ENCODE data around the gene YTHDF1. TPM values are rescaled to one million over a fixed set of nuclear protein-coding genes. Genes with fewer than 3 reads are reported as not detected.

Gene YTHDF1
- total RNA-seq, 4 donors from 2014 or later, result 19.9 to 29.2 (median 22.9) TPM

DNA sequence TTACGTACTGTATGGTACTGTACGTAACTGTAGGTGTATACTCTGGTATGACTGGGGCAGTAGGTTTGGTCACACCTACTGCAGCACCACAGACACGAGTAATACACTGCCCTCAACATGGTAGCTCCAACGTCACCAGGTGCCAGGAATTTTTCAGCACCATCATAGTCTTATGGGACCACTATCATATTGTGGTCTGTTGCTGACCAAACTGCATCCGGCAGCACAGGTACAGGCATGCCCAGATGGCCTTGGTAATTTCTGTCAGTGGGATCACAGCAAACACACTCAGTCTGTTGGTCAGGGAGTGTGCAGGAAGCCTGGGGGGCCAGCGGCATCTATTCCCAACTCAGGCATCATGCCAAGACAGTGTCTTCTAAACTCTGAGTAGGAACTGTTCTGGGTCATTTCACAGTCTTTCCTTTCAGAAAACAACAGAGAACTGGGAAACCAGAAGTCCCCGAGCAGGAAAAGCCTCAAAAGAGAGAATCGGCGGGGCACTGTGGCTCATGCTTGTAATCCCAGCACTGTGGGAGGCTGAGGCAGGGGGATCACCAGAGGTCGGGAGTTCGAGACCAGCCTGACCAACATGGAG, 5.8 kb downstream of the YTHDF1 start:
- TF ChIP-seq, protein P1, sequence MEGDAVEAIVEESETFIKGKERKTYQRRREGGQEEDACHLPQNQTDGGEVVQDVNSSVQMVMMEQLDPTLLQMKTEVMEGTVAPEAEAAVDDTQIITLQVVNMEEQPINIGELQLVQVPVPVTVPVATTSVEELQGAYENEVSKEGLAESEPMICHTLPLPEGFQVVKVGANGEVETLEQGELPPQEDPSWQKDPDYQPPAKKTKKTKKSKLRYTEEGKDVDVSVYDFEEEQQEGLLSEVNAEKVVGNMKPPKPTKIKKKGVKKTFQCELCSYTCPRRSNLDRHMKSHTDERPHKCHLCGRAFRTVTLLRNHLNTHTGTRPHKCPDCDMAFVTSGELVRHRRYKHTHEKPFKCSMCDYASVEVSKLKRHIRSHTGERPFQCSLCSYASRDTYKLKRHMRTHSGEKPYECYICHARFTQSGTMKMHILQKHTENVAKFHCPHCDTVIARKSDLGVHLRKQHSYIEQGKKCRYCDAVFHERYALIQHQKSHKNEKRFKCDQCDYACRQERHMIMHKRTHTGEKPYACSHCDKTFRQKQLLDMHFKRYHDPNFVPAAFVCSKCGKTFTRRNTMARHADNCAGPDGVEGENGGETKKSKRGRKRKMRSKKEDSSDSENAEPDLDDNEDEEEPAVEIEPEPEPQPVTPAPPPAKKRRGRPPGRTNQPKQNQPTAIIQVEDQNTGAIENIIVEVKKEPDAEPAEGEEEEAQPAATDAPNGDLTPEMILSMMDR (IDR thresholded peaks at IDR 0.05), result no peak
- no peak for TF ChIP-seq POLR2A (IDR thresholded peaks at IDR 0.05)
- intact Hi-C loops (cut with DNase I), result no loop called here
- 80 to 84% methylated on average over 6 to 11 of the region's 11 CpGs for WGBS, 2 donors
- Histone ChIP-seq H3K36me3 (peaks cover 0 to 97% (median 9%) of the 10 kb centered on the region in 3 donors), H3K9me3 (no peaks in the 10 kb centered on the region), H3K27me3 (no peaks in the 10 kb centered on the region), H3K4me1 (peaks cover 18 to 76% (median 31%) of the 10 kb centered on the region in 3 donors), H3K4me3 (no peak overlapping the region), H3K27ac (no peak overlapping the region)
- DNase-seq, result no peak

DNA sequence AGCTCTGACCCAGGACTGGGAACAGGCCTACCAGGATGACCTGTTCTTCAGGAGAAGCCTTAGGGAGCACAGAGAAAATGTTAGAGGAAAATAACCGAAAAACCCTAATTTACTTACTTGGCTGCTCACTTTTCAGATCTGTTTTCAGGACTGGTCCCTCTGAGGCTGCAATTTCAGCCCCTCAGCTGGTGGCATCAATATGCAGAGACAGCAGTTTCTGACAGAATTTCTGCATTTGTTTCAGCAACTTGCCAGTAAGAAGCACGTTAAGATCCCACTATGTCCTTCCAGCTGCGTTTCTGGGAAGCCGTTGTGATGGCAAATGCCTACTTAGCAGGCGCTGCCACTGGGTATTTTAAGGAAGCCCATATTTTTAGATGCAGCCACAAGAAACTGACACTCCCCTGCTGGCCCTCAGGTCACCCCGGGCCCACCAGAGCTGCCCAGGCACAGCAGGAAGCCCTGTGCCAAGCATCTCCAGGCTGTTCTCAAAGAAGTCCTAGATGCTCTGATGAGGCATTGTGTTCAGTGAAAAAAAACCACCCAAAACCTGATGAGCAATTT, 7.5 kb downstream of the YTHDF1 start:
- 69 to 84% methylated on average over 2 to 5 of the region's 6 CpGs for WGBS, 2 donors
- intact Hi-C loops (cut with DNase I), result no loop called here
- no peak overlapping the region for H3K27ac ChIP-seq

DNA sequence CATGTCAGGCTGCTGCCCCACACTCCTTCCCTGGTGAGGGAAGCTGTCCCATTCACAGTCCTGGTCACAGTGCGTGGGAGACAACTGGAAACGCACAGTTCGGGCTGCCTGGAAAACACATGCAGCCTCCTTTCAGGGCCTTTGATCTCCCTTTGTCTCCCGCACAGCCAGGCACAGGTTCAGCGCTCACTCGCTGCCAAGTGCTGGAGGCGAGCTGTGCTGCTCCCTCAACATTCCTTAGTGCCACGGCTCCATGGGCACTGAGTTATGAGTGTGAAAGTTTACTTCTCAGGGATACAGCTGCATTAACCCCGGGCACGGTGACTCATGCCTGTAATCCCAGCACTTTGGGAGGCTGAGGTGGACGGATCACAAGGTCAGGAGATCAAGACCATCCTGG, 9.1 kb downstream of the YTHDF1 start:
- peak overlapping the region in 1 of 4 donors; percentile 29 for H3K27ac ChIP-seq
- no peaks in the 10 kb centered on the region for H3K9me3 ChIP-seq
- intact Hi-C loops (cut with DNase I), result no loop called here
- peaks cover 3 to 44% (median 4%) of the 10 kb centered on the region in 3 donors for H3K4me1 ChIP-seq
- H3K4me3 ChIP-seq, result no peak overlapping the region
- no peak for TF ChIP-seq POLR2A (IDR thresholded peaks at IDR 0.05)
- TF ChIP-seq, protein P1 (IDR thresholded peaks at IDR 0.05), result no peak
- WGBS, 2 donors, result 14 to 60% methylated on average over 1 to 8 of the region's 11 CpGs
- no peak for DNase-seq
- no peaks in the 10 kb centered on the region for H3K27me3 ChIP-seq
- peaks cover 17 to 100% (median 33%) of the 10 kb centered on the region in 3 donors for H3K36me3 ChIP-seq

More for the DNA sequence above, 7.5 kb downstream of the YTHDF1 start:
- H3K36me3 ChIP-seq, result peaks cover 7 to 100% (median 22%) of the 10 kb centered on the region in 3 donors
- no peak for DNase-seq
- no peak for TF ChIP-seq POLR2A (IDR thresholded peaks at IDR 0.05)
- TF ChIP-seq, protein P1 (IDR thresholded peaks at IDR 0.05), result no peak
- peaks cover 7 to 59% (median 20%) of the 10 kb centered on the region in 3 donors for H3K4me1 ChIP-seq
- H3K9me3 ChIP-seq, result no peaks in the 10 kb centered on the region
- H3K27me3 ChIP-seq, result no peaks in the 10 kb centered on the region
- no peak overlapping the region for H3K4me3 ChIP-seq

DNA sequence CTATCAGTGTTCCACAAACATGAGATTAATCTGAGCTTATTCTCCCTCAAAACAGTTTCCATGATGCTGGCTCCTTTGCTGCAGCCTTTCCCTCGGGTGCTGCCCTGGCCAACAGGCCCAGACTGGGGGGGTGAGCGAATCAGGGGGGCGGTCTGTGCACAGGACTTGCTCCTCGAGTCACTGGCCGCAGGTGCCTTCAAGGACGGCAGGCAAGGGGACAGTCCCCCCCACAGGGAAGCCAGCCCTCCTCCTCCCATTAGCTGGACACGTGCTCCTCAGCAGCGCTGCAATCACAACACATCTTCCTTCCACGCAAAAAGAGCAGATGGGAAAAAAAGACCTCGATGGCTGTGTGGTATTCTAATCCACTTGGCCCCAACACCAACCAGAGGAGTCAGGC, 10.0 kb downstream of the YTHDF1 start:
- Histone ChIP-seq H3K4me1 (peaks cover 3 to 34% (median 4%) of the 10 kb centered on the region in 3 donors), H3K27ac (no peak overlapping the region), H3K27me3 (no peaks in the 10 kb centered on the region), H3K36me3 (peaks cover 17 to 100% (median 33%) of the 10 kb centered on the region in 3 donors), H3K4me3 (no peak overlapping the region), H3K9me3 (no peaks in the 10 kb centered on the region)
- no peak for TF ChIP-seq POLR2A (IDR thresholded peaks at IDR 0.05)
- TF ChIP-seq, protein P1 (IDR thresholded peaks at IDR 0.05), result no peak
- DNase-seq, result no peak
- WGBS, 2 donors, result 81 to 89% methylated on average over 3 to 6 of the region's 10 CpGs
- intact Hi-C loops (cut with DNase I), result no loop called here

DNA sequence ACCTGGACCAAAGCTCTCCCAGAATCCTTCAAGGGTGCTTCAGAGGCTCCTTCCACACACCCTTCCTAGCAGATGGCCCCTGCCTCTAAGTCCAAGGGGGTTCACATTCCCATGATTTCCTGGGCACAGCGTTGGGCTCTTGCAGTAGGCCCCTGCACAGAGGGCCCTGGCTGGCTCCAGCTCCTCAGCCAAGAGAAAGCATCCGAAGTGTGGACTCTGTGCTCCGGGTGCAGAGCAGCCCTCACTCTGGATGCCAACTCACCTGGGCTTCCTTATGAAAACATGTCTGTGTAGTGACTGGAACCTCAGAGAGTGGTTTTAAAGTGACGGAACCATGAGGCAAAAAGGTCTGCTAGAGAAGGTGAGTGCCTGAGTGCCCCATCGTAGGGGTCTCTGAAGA, 11.6 kb downstream of the YTHDF1 start:
- no peak for DNase-seq
- Histone ChIP-seq H3K9me3 (no peaks in the 10 kb centered on the region), H3K4me3 (no peak overlapping the region), H3K27ac (no peak overlapping the region), H3K36me3 (peaks cover 17 to 100% (median 26%) of the 10 kb centered on the region in 3 donors), H3K27me3 (no peaks in the 10 kb centered on the region), H3K4me1 (peaks cover 3 to 19% (median 4%) of the 10 kb centered on the region in 3 donors)
- 80% methylated on average over 4 of the region's 5 CpGs; no CpG with 5 or more reads in 1 of the 2 donors for WGBS, 2 donors
- TF ChIP-seq, protein P1 (IDR thresholded peaks at IDR 0.05), result no peak
- TF ChIP-seq POLR2A (IDR thresholded peaks at IDR 0.05), result no peak
- intact Hi-C loops (cut with DNase I), result no loop called here

Data from esophagus squamous epithelium (tissue), 5 donors.